GM21576 (cell line): Measurements from ENCODE around the gene NME4.
"Not testable (repeated sequence)": the region's sequence is repeated elsewhere in the genome, so short reads cannot be mapped to it uniquely, and the experiment has no call there.

Experiments used
- ATAC-seq: cut with Tn5 transposase; IDR thresholded peaks from one replicate; pipeline ENCODE4 v1.9.1; 2021; ENCODE audit warnings: mild to moderate bottlenecking, moderate library complexity; ENCODE audit not compliant: unreplicated experiment

The NME4 gene

DNA sequence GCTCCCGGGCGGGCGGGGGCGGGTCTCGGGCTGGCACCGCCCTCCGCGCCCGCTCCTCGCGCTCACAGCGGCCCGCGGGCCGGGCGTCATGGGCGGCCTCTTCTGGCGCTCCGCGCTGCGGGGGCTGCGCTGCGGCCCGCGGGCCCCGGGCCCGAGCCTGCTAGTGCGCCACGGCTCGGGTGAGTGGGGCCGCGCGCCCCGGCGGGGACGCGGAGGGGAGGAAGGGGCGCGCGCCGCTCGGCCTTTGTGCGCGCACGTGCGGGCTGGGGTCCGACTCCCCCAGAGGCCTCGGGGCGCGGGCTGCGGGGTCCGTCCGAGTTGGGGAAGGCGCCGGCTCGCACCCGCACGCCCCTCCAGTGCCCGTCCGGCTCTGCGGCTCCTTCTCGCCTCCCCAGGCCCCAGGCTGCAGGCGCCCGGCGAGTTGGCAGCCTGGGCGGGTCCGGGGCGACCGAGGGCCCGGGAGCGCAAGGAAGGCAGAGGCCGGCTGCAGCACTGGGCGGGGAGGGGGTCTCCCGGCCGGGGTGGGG, at the start of gene NME4:
NME4 (plus strand) TSS at position 65 of the 527 bp plus-strand sequence; CDS start at position 89, 24 bp downstream.
- ATAC-seq, result no peak

DNA sequence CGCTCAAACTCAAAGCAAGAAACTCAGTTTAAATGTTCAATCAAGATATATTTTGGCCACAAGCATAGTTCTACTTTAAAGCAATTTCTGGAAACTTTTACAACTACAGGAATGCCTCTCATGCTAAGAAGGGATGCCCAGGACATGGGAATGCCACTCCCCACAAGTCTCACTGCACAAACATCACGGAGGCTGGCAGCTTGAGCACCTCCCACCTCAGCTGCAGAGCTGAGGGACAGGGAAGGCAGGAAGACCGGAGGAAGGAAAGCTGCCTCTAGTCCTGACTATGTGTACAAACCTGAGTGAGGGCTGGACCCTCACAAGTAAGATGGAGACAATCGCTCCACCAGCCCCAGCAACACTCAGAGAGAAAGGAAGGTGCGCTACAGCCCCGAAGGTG, 49.8 kb upstream of the NME4 start:
- ATAC-seq, result no peak

- not testable (repeated sequence) for ATAC-seq
Observed at GRCh38 chr16:348495-348894, 48.5 kb upstream of the NME4 start.

DNA sequence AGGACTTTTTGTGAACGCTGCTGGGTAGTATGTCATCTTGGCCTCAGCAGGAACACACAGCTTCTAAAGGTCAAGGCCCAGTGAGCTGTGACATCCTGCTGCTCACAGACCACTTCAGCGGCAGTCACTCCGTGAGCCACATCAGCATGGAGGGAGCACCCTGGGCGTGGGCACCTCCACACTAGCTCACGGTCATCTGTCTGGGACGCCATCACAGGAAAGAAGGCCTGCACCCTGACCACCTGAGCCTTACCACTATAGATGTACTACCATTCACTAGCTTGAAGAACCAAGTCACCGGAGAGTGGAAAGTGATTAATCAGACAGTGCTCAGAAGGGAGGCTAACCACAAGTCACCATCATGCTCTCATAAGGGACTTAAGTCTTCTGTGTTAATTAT, 47.8 kb upstream of the NME4 start:
- no peak for ATAC-seq

DNA sequence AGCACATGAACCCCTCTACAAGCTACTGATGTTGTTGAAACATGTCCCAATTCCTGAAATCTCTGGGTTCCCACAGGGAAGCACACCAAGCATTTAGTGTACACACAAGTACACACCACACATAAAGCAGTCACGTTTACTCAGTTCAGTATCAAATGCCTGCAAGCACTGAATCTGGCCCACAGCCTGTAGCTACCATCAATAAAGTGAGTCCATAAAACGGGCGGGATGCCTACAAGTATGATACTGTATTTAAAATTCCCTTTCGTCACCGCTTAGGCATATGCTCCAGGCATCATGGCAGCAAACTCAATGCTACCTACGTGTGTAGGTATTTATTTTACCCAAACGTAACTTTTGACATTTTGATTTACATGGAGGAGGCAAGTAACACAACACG, 46.8 kb upstream of the NME4 start:
- ATAC-seq, result no peak

- ATAC-seq, result peak; percentile 21
Observed at GRCh38 chr16:351804-352520, 45.0 kb upstream of the NME4 start.

DNA sequence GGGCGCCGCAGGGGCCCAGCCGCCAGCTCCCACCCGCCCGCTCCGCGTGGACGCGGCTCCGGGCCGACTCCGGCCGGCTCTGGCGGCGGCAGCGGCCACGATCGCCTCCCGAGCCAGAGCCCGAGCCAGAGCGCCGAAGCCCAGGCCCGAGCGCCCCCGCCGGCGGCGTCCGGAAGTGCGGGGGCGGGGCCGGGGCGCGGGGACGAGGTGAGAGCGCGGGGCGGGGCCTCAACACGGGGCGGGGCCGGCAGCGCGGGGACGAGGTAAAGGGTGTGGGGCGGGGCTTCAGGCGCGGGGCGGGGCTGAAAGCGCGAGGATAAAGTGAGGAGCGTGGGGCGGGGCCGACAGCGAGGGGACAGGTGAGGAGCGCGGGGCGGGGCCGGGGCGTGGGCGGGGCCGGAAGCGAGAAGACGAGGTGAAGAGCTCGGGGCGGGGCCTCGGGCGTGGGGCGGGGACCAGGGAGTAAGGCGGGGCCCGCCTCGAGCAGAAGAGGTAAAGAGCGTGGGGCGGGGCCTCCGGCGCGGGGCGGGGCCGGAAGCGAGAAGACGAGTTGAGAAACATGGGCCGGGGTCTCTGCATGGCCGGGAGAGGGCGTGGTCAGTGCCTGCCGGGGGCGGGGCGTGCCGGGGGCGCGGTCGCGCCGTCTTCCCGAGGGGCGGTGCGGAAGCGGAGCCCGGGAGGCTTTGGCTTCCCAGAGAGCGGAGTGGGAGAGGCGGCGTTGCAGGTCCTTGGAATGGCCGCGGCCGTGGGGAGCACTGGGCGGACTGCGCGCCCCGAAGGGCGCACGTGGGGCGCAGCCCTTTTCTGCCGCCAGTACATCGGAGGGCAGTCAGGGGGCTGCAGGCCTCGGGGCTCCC, 44.2 kb upstream of the NME4 start, which contains the start of gene AXIN1:
AXIN1 (minus strand) TSS at position 177 of the 857 bp plus-strand sequence. CDS start 5,698 bp downstream, outside the sequence.
- peak; percentile 50 for ATAC-seq

DNA sequence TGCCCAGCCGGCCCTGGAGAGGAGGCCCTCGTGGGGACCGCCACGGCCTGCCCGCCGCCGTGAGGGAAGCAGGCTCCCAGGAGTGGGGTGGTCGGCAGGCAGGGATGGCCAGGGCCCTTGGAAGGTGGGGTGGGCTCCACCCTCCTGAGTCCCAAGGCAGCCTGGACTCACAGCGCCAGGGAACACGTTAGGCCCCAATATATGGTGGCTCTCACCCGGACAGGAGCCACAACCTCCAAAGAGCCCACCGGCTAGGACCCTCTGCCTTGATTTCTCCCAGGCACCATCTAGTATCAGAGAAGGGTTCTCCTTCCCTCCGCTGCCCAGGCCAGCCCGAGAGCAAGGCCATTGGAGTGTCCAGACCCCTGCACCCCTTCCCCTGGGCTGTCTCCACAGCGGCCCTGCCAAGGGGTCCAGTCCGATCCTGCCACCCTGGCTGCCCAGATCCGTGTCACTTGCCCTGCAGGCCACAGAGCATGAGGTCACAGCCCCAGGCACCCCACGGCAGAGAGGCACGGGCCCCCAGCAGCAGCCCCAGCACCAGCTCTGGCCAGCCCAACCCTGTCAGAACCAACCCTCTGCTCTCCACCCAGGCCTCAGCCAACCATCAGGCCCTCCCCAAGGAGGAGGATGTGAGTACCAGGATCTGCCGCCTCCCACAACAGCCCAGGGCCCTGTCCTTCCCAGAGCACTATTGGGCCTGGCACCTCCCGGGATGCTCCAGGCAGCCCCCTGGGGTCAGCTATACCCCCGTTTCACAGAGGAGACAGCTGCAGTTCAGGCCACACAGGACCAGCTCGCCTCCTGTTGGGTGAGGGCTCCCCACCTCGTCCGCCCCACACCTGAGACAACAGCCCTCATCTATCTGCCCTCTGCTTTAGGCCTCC, 43.4 kb upstream of the NME4 start:
- ATAC-seq, result no peak

- no peak for ATAC-seq
Observed at GRCh38 chr16:354291-354881, 42.6 kb upstream of the NME4 start.

GRCh38 chr16:354971-355461, 42.0 kb upstream of the NME4 start:
- ATAC-seq, result no peak

- no peak for ATAC-seq
Observed at GRCh38 chr16:356741-357140, 40.3 kb upstream of the NME4 start.

DNA sequence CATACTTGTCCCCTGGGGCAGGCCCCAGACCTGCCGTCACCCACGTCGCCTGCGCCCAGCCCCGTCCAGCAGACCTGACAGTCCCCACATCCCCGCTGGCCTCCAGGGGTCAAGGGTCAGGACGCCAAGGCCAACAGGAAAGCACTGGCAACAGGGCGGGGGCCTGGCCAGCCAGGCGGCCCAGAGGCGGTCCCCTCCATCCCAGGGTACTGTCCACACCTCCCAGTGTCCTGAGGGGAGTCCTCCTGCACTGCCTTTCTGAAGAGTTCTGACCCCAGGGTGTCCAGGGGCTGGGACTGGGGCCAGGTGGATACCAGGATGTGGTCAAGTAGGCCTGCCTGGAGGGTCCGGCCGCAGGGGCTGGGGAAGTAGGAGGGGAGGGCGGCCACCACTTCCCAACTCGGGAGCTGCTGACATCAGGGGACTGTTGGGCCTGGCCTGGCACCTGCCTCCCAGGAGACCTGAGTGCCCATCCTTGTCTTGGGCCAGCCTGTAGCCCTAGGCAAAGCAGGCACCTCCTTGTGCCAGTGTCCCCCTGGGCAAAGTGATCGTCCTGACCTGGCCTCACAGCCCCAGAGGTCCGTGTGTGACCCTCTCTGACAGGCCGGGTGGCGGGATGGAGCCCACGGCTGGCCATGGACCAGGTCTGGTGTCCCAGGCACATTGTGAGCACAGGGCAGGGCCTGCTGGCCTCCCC, 37.8 kb upstream of the NME4 start:
- no peak for ATAC-seq

DNA sequence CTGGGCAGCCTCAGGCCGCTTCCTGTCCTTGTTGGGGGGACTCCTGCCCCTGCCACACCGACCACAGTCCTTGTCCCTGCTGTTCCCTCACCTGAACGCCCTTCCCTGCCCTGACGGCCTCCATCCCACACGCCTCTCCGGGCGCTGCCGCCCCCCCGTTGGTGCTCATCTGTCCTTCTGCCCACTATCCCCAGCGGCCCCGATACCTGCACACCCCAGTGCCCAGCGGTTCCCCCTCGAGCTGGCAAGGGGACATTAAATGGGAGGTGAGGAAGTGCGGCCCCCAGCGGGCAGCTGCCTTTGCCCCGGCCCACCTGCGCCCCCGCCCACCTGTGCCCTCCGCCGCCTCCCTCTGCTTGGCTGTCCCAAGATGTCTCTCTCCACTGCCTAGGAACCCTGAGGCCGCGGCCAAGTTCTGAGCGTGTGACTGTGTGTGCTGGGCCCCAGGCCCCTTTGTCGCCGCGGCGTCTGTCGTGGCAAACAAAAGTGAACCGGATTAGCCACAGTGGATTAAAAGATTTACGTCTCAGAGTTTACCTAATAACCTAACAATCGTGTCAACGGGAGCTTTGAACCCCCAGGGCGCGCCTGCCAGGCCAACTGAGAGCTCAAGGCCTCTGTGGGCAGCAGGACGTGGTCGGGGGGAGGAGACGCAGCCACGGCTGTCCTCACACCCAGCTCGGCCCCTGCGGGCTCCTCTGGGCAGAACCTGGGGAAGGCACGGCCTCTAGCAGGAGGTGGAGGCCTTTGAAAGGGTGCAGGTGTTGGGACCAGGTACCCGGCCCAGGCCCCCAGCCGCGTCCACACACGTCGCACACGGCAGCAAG, 36.9 kb upstream of the NME4 start:
- no peak for ATAC-seq

DNA sequence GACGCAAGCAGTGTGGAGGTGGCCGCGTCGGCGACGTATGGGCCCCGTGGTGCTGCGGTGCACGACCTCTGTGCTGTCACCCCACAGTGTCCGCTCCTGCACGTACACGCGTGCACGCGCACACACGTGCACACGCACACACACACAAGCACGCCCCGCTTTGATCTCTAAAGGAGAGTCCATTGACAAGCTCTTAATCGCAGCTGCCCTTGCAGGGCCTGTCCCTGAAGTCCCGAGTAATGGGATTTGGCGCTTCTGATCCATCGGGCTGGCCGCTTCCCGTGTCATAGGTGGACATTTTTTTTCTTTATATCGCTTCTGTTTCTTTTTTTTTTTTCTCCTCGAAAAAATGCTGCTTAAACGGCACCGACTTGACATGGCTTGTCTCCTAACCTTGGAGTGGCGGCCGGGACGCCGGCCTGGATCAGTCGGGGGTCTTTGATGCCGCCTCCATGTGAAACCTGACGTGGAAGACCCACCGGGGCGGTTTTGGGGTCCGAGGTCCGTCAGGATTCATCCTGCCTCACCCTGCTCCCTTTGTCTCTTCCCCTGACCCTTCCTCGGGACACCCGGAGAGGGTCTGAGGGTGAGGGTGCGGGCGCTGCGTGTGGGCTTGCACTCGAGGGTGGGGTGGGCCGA, 36.2 kb upstream of the NME4 start:
- ATAC-seq, result no peak

- ATAC-seq, result no peak
Observed at GRCh38 chr16:361341-361871, 35.6 kb upstream of the NME4 start.

DNA sequence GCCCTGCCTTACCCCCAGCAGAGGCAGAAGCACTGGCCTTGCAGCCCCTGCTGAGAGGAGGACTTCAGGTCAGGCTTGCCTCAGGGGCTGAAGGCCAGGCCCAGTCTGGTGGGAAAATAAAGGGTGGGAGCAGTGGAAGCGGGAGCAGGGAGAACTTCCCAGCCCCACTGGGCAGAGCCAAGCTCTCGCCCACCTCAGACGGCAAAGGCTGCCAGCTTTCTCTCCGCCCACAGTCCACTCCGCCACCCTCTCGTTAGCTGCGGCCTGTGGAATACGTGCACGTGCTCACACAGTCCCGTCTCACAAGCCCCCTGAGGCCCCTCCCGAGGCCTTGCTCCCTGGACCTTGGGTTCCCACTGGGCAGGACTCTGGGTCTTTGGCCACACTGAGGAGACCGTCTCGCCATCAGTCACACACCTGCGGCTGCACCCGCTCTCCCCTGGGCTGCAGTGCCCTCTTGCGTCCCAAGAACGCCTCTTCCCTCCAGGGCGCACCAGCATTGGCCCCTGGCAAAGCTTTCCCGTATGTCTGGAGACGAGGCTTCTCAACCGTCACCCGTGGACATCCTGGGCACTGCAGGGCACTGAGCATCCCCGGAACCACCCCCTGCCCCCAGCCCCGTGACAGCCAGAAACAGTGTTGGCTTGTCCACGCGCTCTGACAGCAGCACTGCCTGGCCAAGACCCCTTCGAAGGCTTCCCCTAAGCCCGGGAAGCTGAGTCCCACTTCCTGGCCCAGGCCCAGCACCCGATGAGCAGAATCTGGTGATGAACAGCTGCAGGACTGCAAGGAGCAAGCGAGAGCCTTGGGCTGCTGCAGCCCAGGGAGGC, 34.9 kb upstream of the NME4 start:
- ATAC-seq, result no peak

GRCh38 chr16:362702-362999, 34.3 kb upstream of the NME4 start:
- ATAC-seq, result not testable (repeated sequence)
